ENCODE results near the gene CYFIP1.

Gene CYFIP1

GRCh38 chr15:22950256-22950990 is 29.7 kb downstream of the CYFIP1 start:
- H3K4me1 ChIP-seq (ENCODE audit: control insufficient read depth in 1 of 2, insufficient read depth in 2 of 2, low read length in 2 of 2), result peaks cover 9 to 15% of the 10 kb centered on the region in 2 donors
- H3K27ac ChIP-seq (ENCODE audit: low read depth, low read length), result no peak overlapping the region
- H3K9ac ChIP-seq (ENCODE audit: low read depth in 1 of 2, low read length in 2 of 2), result no peak overlapping the region
- no peaks in the 10 kb centered on the region for H3K9me3 ChIP-seq (ENCODE audit: control insufficient read depth in 1 of 2, low read length in 2 of 2)
- peaks cover 0 to 5% of the 10 kb centered on the region in 2 donors for H3K36me3 ChIP-seq (ENCODE audit: control insufficient read depth in 1 of 2, insufficient read depth in 2 of 2, low read length in 2 of 2)
- no peaks in the 10 kb centered on the region for H3K27me3 ChIP-seq (ENCODE audit: control insufficient read depth in 1 of 2, insufficient read depth in 2 of 2, low read length in 2 of 2)
- no peak overlapping the region for H3K4me3 ChIP-seq (ENCODE audit: low read depth in 1 of 2, low read length in 2 of 2)

- Histone ChIP-seq H3K27me3 (ENCODE audit: control insufficient read depth in 1 of 2, insufficient read depth in 2 of 2, low read length in 2 of 2) (no peaks in the 10 kb centered on the region), H3K27ac (ENCODE audit: low read depth, low read length) (no peak overlapping the region), H3K4me3 (ENCODE audit: low read depth in 1 of 2, low read length in 2 of 2) (no peak overlapping the region)
Measured at GRCh38 chr15:22949074-22949547, 31.1 kb downstream of the CYFIP1 start.

GRCh38 chr15:22948056-22948455 is 32.1 kb downstream of the CYFIP1 start:
- peaks cover 6 to 12% of the 10 kb centered on the region in 2 donors for H3K36me3 ChIP-seq (ENCODE audit: control insufficient read depth in 1 of 2, insufficient read depth in 2 of 2, low read length in 2 of 2)
- no peak overlapping the region for H3K9ac ChIP-seq (ENCODE audit: low read depth in 1 of 2, low read length in 2 of 2)
- no peak overlapping the region for H3K27ac ChIP-seq (ENCODE audit: low read depth, low read length)
- no peaks in the 10 kb centered on the region for H3K27me3 ChIP-seq (ENCODE audit: control insufficient read depth in 1 of 2, insufficient read depth in 2 of 2, low read length in 2 of 2)
- peaks cover 20 to 23% of the 10 kb centered on the region in 2 donors for H3K4me1 ChIP-seq (ENCODE audit: control insufficient read depth in 1 of 2, insufficient read depth in 2 of 2, low read length in 2 of 2)
- no peak overlapping the region for H3K4me3 ChIP-seq (ENCODE audit: low read depth in 1 of 2, low read length in 2 of 2)
- no peaks in the 10 kb centered on the region for H3K9me3 ChIP-seq (ENCODE audit: control insufficient read depth in 1 of 2, low read length in 2 of 2)

More at GRCh38 chr15:22949074-22949547, 31.1 kb downstream of the CYFIP1 start:
- Histone ChIP-seq H3K4me1 (ENCODE audit: control insufficient read depth in 1 of 2, insufficient read depth in 2 of 2, low read length in 2 of 2) (peaks cover 20 to 22% of the 10 kb centered on the region in 2 donors), H3K9me3 (ENCODE audit: control insufficient read depth in 1 of 2, low read length in 2 of 2) (no peaks in the 10 kb centered on the region), H3K36me3 (ENCODE audit: control insufficient read depth in 1 of 2, insufficient read depth in 2 of 2, low read length in 2 of 2) (peaks cover 0 to 5% of the 10 kb centered on the region in 2 donors), H3K9ac (ENCODE audit: low read depth in 1 of 2, low read length in 2 of 2) (no peak overlapping the region)

GRCh38 chr15:22947101-22948000 is 32.8 kb downstream of the CYFIP1 start:
- Histone ChIP-seq H3K9me3 (ENCODE audit: control insufficient read depth in 1 of 2, low read length in 2 of 2) (no peaks in the 10 kb centered on the region), H3K9ac (ENCODE audit: low read depth in 1 of 2, low read length in 2 of 2) (no peak overlapping the region), H3K4me1 (ENCODE audit: control insufficient read depth in 1 of 2, insufficient read depth in 2 of 2, low read length in 2 of 2) (peaks cover 20 to 23% of the 10 kb centered on the region in 2 donors), H3K36me3 (ENCODE audit: control insufficient read depth in 1 of 2, insufficient read depth in 2 of 2, low read length in 2 of 2) (peaks cover 13 to 19% of the 10 kb centered on the region in 2 donors), H3K4me3 (ENCODE audit: low read depth in 1 of 2, low read length in 2 of 2) (no peak overlapping the region), H3K27ac (ENCODE audit: low read depth, low read length) (no peak overlapping the region), H3K27me3 (ENCODE audit: control insufficient read depth in 1 of 2, insufficient read depth in 2 of 2, low read length in 2 of 2) (no peaks in the 10 kb centered on the region)

GRCh38 chr15:22945071-22945470 is 35.1 kb downstream of the CYFIP1 start:
- no peak overlapping the region for H3K27ac ChIP-seq (ENCODE audit: low read depth, low read length)
- peaks cover 12 to 14% of the 10 kb centered on the region in 2 donors for H3K4me1 ChIP-seq (ENCODE audit: control insufficient read depth in 1 of 2, insufficient read depth in 2 of 2, low read length in 2 of 2)
- H3K4me3 ChIP-seq (ENCODE audit: low read depth in 1 of 2, low read length in 2 of 2), result no peak overlapping the region
- peaks cover 18 to 35% of the 10 kb centered on the region in 2 donors for H3K36me3 ChIP-seq (ENCODE audit: control insufficient read depth in 1 of 2, insufficient read depth in 2 of 2, low read length in 2 of 2)
- H3K9me3 ChIP-seq (ENCODE audit: control insufficient read depth in 1 of 2, low read length in 2 of 2), result no peaks in the 10 kb centered on the region
- H3K9ac ChIP-seq (ENCODE audit: low read depth in 1 of 2, low read length in 2 of 2), result no peak overlapping the region
- H3K27me3 ChIP-seq (ENCODE audit: control insufficient read depth in 1 of 2, insufficient read depth in 2 of 2, low read length in 2 of 2), result no peaks in the 10 kb centered on the region

- Histone ChIP-seq H3K9me3 (ENCODE audit: control insufficient read depth in 1 of 2, low read length in 2 of 2) (no peaks in the 10 kb centered on the region), H3K4me1 (ENCODE audit: control insufficient read depth in 1 of 2, insufficient read depth in 2 of 2, low read length in 2 of 2) (peaks cover 11 to 14% of the 10 kb centered on the region in 2 donors), H3K27ac (ENCODE audit: low read depth, low read length) (no peak overlapping the region), H3K9ac (ENCODE audit: low read depth in 1 of 2, low read length in 2 of 2) (no peak overlapping the region), H3K27me3 (ENCODE audit: control insufficient read depth in 1 of 2, insufficient read depth in 2 of 2, low read length in 2 of 2) (no peaks in the 10 kb centered on the region), H3K36me3 (ENCODE audit: control insufficient read depth in 1 of 2, insufficient read depth in 2 of 2, low read length in 2 of 2) (peaks cover 18 to 39% of the 10 kb centered on the region in 2 donors), H3K4me3 (ENCODE audit: low read depth in 1 of 2, low read length in 2 of 2) (no peak overlapping the region)
Measured at GRCh38 chr15:22944651-22945050, 35.5 kb downstream of the CYFIP1 start.

- H3K4me1 ChIP-seq (ENCODE audit: control insufficient read depth in 1 of 2, insufficient read depth in 2 of 2, low read length in 2 of 2), result peaks cover 11% of the 10 kb centered on the region in 2 donors
- no peak overlapping the region for H3K27ac ChIP-seq (ENCODE audit: low read depth, low read length)
- H3K4me3 ChIP-seq (ENCODE audit: low read depth in 1 of 2, low read length in 2 of 2), result no peak overlapping the region
- H3K36me3 ChIP-seq (ENCODE audit: control insufficient read depth in 1 of 2, insufficient read depth in 2 of 2, low read length in 2 of 2), result peaks cover 22 to 53% of the 10 kb centered on the region in 2 donors
- H3K9me3 ChIP-seq (ENCODE audit: control insufficient read depth in 1 of 2, low read length in 2 of 2), result no peaks in the 10 kb centered on the region
- no peaks in the 10 kb centered on the region for H3K27me3 ChIP-seq (ENCODE audit: control insufficient read depth in 1 of 2, insufficient read depth in 2 of 2, low read length in 2 of 2)
- no peak overlapping the region for H3K9ac ChIP-seq (ENCODE audit: low read depth in 1 of 2, low read length in 2 of 2)
Measured at GRCh38 chr15:22942877-22943276, 37.3 kb downstream of the CYFIP1 start.

- Histone ChIP-seq H3K36me3 (ENCODE audit: control insufficient read depth in 1 of 2, insufficient read depth in 2 of 2, low read length in 2 of 2) (peaks cover 22 to 56% of the 10 kb centered on the region in 2 donors), H3K4me1 (ENCODE audit: control insufficient read depth in 1 of 2, insufficient read depth in 2 of 2, low read length in 2 of 2) (peaks cover 11% of the 10 kb centered on the region in 2 donors), H3K27ac (ENCODE audit: low read depth, low read length) (no peak overlapping the region), H3K9ac (ENCODE audit: low read depth in 1 of 2, low read length in 2 of 2) (no peak overlapping the region), H3K4me3 (ENCODE audit: low read depth in 1 of 2, low read length in 2 of 2) (no peak overlapping the region), H3K27me3 (ENCODE audit: control insufficient read depth in 1 of 2, insufficient read depth in 2 of 2, low read length in 2 of 2) (no peaks in the 10 kb centered on the region), H3K9me3 (ENCODE audit: control insufficient read depth in 1 of 2, low read length in 2 of 2) (no peaks in the 10 kb centered on the region)
Measured at GRCh38 chr15:22942306-22942855, 37.8 kb downstream of the CYFIP1 start.

GRCh38 chr15:22941179-22941578 is 39.0 kb downstream of the CYFIP1 start:
- Histone ChIP-seq H3K36me3 (ENCODE audit: control insufficient read depth in 1 of 2, insufficient read depth in 2 of 2, low read length in 2 of 2) (peaks cover 25 to 63% of the 10 kb centered on the region in 2 donors), H3K27me3 (ENCODE audit: control insufficient read depth in 1 of 2, insufficient read depth in 2 of 2, low read length in 2 of 2) (no peaks in the 10 kb centered on the region), H3K4me3 (ENCODE audit: low read depth in 1 of 2, low read length in 2 of 2) (no peak overlapping the region), H3K4me1 (ENCODE audit: control insufficient read depth in 1 of 2, insufficient read depth in 2 of 2, low read length in 2 of 2) (peaks cover 11% of the 10 kb centered on the region in 2 donors), H3K27ac (ENCODE audit: low read depth, low read length) (no peak overlapping the region), H3K9me3 (ENCODE audit: control insufficient read depth in 1 of 2, low read length in 2 of 2) (no peaks in the 10 kb centered on the region), H3K9ac (ENCODE audit: low read depth in 1 of 2, low read length in 2 of 2) (no peak overlapping the region)

Data from duodenal mucosa (tissue), 2 donors.